Measurements from ENCODE around the gene CYP27A1. TPM values are rescaled to one million over a fixed set of nuclear protein-coding genes. Genes with fewer than 3 reads are reported as not detected.

CYP27A1 gene
- total and polyA plus RNA-seq, 11 donors: 3.3 to 43.8 (median 7.4) TPM

- no peak overlapping the region for H3K4me3 ChIP-seq
- DNase-seq (no peak), ATAC-seq (no peak)
- H3K9me3 ChIP-seq: no peaks in the 10 kb centered on the region
- H3K36me3 ChIP-seq: no peaks in the 10 kb centered on the region
- H3K27ac ChIP-seq: no peak overlapping the region
- intact Hi-C loops (cut with DNase I): loop anchor here in 6 of 10 donors (5.0 to 10.0 kb wide), 3 partner anchors 42 to 300 kb away; no protein-coding TSS in a partner anchor
- peaks cover 0 to 25% (median under 1%) of the 10 kb centered on the region in 12 donors for H3K4me1 ChIP-seq
- TF ChIP-seq, protein P1, sequence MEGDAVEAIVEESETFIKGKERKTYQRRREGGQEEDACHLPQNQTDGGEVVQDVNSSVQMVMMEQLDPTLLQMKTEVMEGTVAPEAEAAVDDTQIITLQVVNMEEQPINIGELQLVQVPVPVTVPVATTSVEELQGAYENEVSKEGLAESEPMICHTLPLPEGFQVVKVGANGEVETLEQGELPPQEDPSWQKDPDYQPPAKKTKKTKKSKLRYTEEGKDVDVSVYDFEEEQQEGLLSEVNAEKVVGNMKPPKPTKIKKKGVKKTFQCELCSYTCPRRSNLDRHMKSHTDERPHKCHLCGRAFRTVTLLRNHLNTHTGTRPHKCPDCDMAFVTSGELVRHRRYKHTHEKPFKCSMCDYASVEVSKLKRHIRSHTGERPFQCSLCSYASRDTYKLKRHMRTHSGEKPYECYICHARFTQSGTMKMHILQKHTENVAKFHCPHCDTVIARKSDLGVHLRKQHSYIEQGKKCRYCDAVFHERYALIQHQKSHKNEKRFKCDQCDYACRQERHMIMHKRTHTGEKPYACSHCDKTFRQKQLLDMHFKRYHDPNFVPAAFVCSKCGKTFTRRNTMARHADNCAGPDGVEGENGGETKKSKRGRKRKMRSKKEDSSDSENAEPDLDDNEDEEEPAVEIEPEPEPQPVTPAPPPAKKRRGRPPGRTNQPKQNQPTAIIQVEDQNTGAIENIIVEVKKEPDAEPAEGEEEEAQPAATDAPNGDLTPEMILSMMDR (IDR thresholded peaks at IDR 0.05): no peak
- no peak for TF ChIP-seq POLR2A (IDR thresholded peaks at IDR 0.05)
- 32 to 63% (median 53%) methylated on average over 5 of the region's 5 CpGs for WGBS, 4 donors
- peaks cover 9 to 77% (median 57%) of the 10 kb centered on the region in 9 donors for H3K27me3 ChIP-seq
Measured at GRCh38 chr2:218854860-218855259, 72.9 kb downstream of the CYP27A1 start.

GRCh38 chr2:218855305-218856166 is 73.6 kb downstream of the CYP27A1 start:
- H3K4me1 ChIP-seq: peaks cover 0 to 32% (median 7%) of the 10 kb centered on the region in 12 donors
- no peaks in the 10 kb centered on the region for H3K36me3 ChIP-seq
- peaks cover 16 to 77% (median 64%) of the 10 kb centered on the region in 9 donors for H3K27me3 ChIP-seq
- WGBS, 4 donors: 38 to 55% (median 47%) methylated on average over 11 to 14 of the region's 14 CpGs
- no peak for TF ChIP-seq POLR2A (IDR thresholded peaks at IDR 0.05)
- TF ChIP-seq, protein P1 (IDR thresholded peaks at IDR 0.05): no peak
- intact Hi-C loops (cut with DNase I): loop anchor here in 1 of 10 donors (10.0 kb wide), 1 partner anchor 299 kb away; no protein-coding TSS in a partner anchor
- no peak for DNase-seq
- no peak overlapping the region for H3K27ac ChIP-seq
- H3K4me3 ChIP-seq: no peak overlapping the region
- no peak for ATAC-seq
- H3K9me3 ChIP-seq: no peaks in the 10 kb centered on the region

- Histone ChIP-seq H3K9me3 (no peaks in the 10 kb centered on the region), H3K27ac (no peak overlapping the region), H3K36me3 (no peaks in the 10 kb centered on the region), H3K4me1 (peaks cover 0 to 38% (median 11%) of the 10 kb centered on the region in 12 donors), H3K4me3 (no peak overlapping the region), H3K27me3 (peaks cover 17 to 79% (median 68%) of the 10 kb centered on the region in 9 donors)
- no peak for ATAC-seq
- 27 to 38% (median 33%) methylated on average over 12 of the region's 12 CpGs for WGBS, 4 donors
- intact Hi-C loops (cut with DNase I): loop anchor here in 1 of 10 donors (10.0 kb wide), 1 partner anchor 298 kb away; no protein-coding TSS in a partner anchor
- no peak for TF ChIP-seq POLR2A (IDR thresholded peaks at IDR 0.05)
- DNase-seq: no peak
Measured at GRCh38 chr2:218856167-218856895, 74.4 kb downstream of the CYP27A1 start.

- intact Hi-C loops (cut with DNase I): loop anchor here in 1 of 10 donors (10.0 kb wide), 1 partner anchor 298 kb away; no protein-coding TSS in a partner anchor
- Histone ChIP-seq H3K4me1 (peaks cover 0 to 38% (median 11%) of the 10 kb centered on the region in 12 donors), H3K27me3 (peaks cover 17 to 84% (median 70%) of the 10 kb centered on the region in 9 donors), H3K9me3 (no peaks in the 10 kb centered on the region), H3K27ac (no peak overlapping the region), H3K36me3 (no peaks in the 10 kb centered on the region), H3K4me3 (no peak overlapping the region)
- ATAC-seq (no peak), DNase-seq (no peak)
- no peak for TF ChIP-seq POLR2A (IDR thresholded peaks at IDR 0.05)
- TF ChIP-seq, protein P1 (IDR thresholded peaks at IDR 0.05): no peak
- 48 to 81% (median 61%) methylated on average over 1 of the region's 1 CpG for WGBS, 4 donors
Measured at GRCh38 chr2:218856896-218857243, 74.9 kb downstream of the CYP27A1 start.

Measured in heart left ventricle (tissue), 16 donors.